ENCODE measurements around the gene TMEM26.

Gene TMEM26

DNA sequence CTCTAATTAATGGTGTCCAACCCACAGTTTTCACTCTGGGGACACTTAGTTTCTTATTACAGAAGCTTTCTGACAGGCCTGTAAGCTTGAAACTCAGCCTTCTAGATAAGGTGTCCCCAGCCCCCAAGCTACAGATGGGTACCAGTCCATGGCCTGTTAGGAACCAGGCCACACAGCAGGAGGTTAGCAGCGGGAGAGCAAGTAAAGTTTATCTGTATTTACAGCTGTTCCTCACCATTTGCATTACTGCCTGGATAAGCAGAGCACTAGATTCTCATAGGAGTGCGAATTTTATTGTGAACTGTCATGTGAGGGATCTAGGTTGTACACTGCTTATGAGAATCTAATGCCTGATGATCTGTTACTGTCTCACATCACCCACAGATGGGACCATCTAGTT, 93.7 kb downstream of the TMEM26 start:
- TF ChIP-seq GATA2 (IDR thresholded peaks at IDR 0.05; ENCODE audit: low read depth, low read length) (no peak), GATA3 (IDR thresholded peaks at IDR 0.05; ENCODE audit: low read depth, low read length) (no peak)

DNA sequence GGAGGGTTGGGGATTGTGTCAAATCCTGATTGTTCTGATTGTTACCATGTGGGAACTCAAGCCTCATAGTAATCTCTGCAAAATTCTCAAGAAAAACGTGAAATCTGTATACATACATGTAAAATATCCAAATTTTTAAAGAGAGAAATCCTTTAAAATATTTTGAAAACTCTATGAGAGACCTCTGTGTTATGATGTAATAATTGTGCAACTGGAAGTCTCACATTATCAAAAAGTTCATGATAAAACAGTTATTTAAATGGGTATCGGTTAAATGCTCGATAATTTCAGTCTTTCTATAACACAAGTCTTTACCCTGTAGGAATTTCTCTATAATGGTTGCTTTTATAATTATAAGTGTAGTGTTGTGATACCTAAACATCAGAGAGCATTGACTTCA, 95.5 kb downstream of the TMEM26 start:
- TF ChIP-seq GATA2 (IDR thresholded peaks at IDR 0.05; ENCODE audit: low read depth, low read length) (no peak), GATA3 (IDR thresholded peaks at IDR 0.05; ENCODE audit: low read depth, low read length) (no peak)
